HCT116 (cell line): ENCODE results near the gene RPTOR. TPM values are rescaled to one million over a fixed set of nuclear protein-coding genes. Genes with fewer than 3 reads are reported as not detected.

ENCODE experiments used
- ATAC-seq: fragments of 200-7000 bp; cut with Tn5 transposase; 2 replicates; pipeline ENCODE4 v1.9.1; 2020; ENCODE audit warnings: mild to moderate bottlenecking, moderate library complexity
- BruUV-seq: library from RNA; stranded (reverse); fragments of 400-500 nt; replicated peaks from 2 replicates; lab custom pipeline; 2021; lab: Mats Ljungman, UMichigan
- CTCF ChIA-PET: fragments of 300-600 bp; sonication (Branson Sonifier 250); formaldehyde crosslinking; loops from one replicate; lab custom pipeline; 2021; ENCODE audit warnings: antibody characterized with exemption; lab: Charles Lee
- POLR2A ChIA-PET: fragments of 300-600, 350-600 bp; sonication (Branson Sonifier 250); formaldehyde crosslinking; loops from one replicate; lab custom pipeline; 2021; ENCODE audit warnings: antibody characterized with exemption; lab: Charles Lee
- RAD21 ChIA-PET, 2 experiments: fragments of 300-600 bp; sonication (Branson Sonifier 250); formaldehyde crosslinking; loops; one replicate each; lab custom pipeline; 2023; ENCODE audit warnings: low total read pairs in 2 of 2; ENCODE audit not compliant: uncharacterized antibody in 2 of 2, unreplicated experiment in 2 of 2, low non-redundant PET in 1 of 2; lab: Charles Lee
- DNase-seq: peaks from one replicate; pipeline ENCODE4 v3.0.0-alpha.2; 2010; ENCODE audit warnings: low read depth, low spot score
- H2AFZ ChIP-seq: fragments of 200-600 bp; shearing (Covaris generic), sonication (generic); 2 replicates; pipeline ENCODE4 v1.6.1; 2017; ENCODE audit warnings: low read depth, mixed run types, mixed read lengths, antibody characterized with exemption, low read length; ENCODE audit not compliant: poor library complexity, severe bottlenecking
- H3K27ac ChIP-seq: 2 replicates; pipeline ENCODE4 v1.5.1; 2012; ENCODE audit warnings: low read depth, low read length
- H3K27me3 ChIP-seq: fragments of 200-600 bp; sonication (generic); 2 replicates; pipeline ENCODE4 v1.6.1; 2016; ENCODE audit warnings: mixed run types, low read length, mixed read lengths; ENCODE audit not compliant: insufficient read depth
- H3K36me3 ChIP-seq, 2 experiments: fragments of 200-500 bp in 1 of 2; fragments of 200-600 bp in 1 of 2; sonication (Bioruptor generic) in 1 of 2; sonication (generic) in 1 of 2; 2 replicates each; pipeline versions ENCODE4 v1.5.1 to v1.6.1; 2014 to 2016; ENCODE audit warnings: low read length in 2 of 2, inconsistent platforms in 1 of 2, mixed read lengths in 1 of 2, mixed run types in 1 of 2; ENCODE audit not compliant: insufficient read depth in 2 of 2, control insufficient read depth in 1 of 2
- H3K4me1 ChIP-seq, 2 experiments: fragments of 200-600 bp in 1 of 2; sonication (generic) in 1 of 2; 2 replicates each; pipeline versions ENCODE4 v1.5.1 to v1.6.1; 2012 to 2017; ENCODE audit warnings: low read length in 2 of 2, inconsistent platforms in 1 of 2, mild to moderate bottlenecking in 1 of 2, mixed read lengths in 1 of 2, mixed run types in 1 of 2, moderate library complexity in 1 of 2; ENCODE audit not compliant: insufficient read depth in 2 of 2, control insufficient read depth in 1 of 2
- H3K4me2 ChIP-seq: fragments of 200-600 bp; sonication (generic); 2 replicates; pipeline ENCODE4 v1.6.1; 2017; ENCODE audit warnings: mixed run types, low read length, mixed read lengths
- H3K4me3 ChIP-seq, 2 experiments: fragments of 200-600 bp in 1 of 2; sonication (generic) in 1 of 2; replicated peaks in 1 of 2; 2 replicates each; pipeline ENCODE4 v1.5.1; 2011 to 2016; ENCODE audit warnings: low read length in 2 of 2, control low read depth in 1 of 2, low read depth in 1 of 2, mild to moderate bottlenecking in 1 of 2, mixed read lengths in 1 of 2, mixed run types in 1 of 2
- H3K79me2 ChIP-seq: fragments of 200-600 bp; sonication (generic); 2 replicates; pipeline ENCODE4 v1.6.1; 2017; ENCODE audit warnings: mild to moderate bottlenecking, mixed run types, low read length, moderate library complexity, mixed read lengths; ENCODE audit not compliant: insufficient read depth
- H3K9ac ChIP-seq: fragments of 200-600 bp; sonication (generic); 2 replicates; pipeline ENCODE4 v1.6.1; 2016; ENCODE audit warnings: low read length, mixed read lengths
- H3K9me2 ChIP-seq: fragments of 200-600 bp; sonication (generic), shearing (Covaris generic); 2 replicates; pipeline ENCODE4 v1.6.1; 2017; ENCODE audit warnings: mixed run types, mild to moderate bottlenecking, moderate library complexity; ENCODE audit not compliant: insufficient read depth
- H3K9me3 ChIP-seq, 2 experiments: fragments of 200-500 bp in 1 of 2; fragments of 200-600 bp in 1 of 2; sonication (Bioruptor generic) in 1 of 2; sonication (generic) in 1 of 2; 2 replicates each; pipeline ENCODE4 v1.6.1; 2014 to 2017; ENCODE audit warnings: low read length in 2 of 2, mixed read lengths in 2 of 2, inconsistent platforms in 1 of 2, low read depth in 1 of 2, mild to moderate bottlenecking in 1 of 2, mixed run types in 1 of 2, moderate library complexity in 1 of 2; ENCODE audit not compliant: control insufficient read depth in 1 of 2, insufficient read depth in 1 of 2
- H4K20me1 ChIP-seq: fragments of 200-600 bp; sonication (generic), shearing (Covaris generic); 2 replicates; pipeline ENCODE4 v1.6.1; 2017; ENCODE audit warnings: mixed run types, mild to moderate bottlenecking, moderate library complexity; ENCODE audit not compliant: insufficient read depth
- ELF1 ChIP-seq: IDR thresholded peaks from 2 replicates; pipeline ENCODE4 v1.6.1; 2012; ENCODE audit warnings: low read depth, borderline replicate concordance
- EZH2 ChIP-seq: fragments of 200-600 bp; sonication (generic); IDR thresholded peaks from 2 replicates; pipeline ENCODE4 v1.6.1; 2017; ENCODE audit warnings: antibody characterized with exemption, mixed run types
- FOSL1 ChIP-seq: IDR thresholded peaks from 2 replicates; pipeline ENCODE4 v1.6.1; 2012; ENCODE audit warnings: low read depth
- POLR2AphosphoS5 ChIP-seq: IDR thresholded peaks from 2 replicates; pipeline ENCODE4 v1.6.1; 2011; ENCODE audit warnings: mild to moderate bottlenecking, low read depth, low read length, moderate library complexity
- ZFX ChIP-seq: fragments of 450-650 bp; IDR thresholded peaks from 2 replicates; pipeline ENCODE4 v1.6.1; 2017
- ZNF274 ChIP-seq: fragments of 200-500 bp; sonication (Bioruptor generic); IDR thresholded peaks from 2 replicates; pipeline ENCODE4 v1.6.1; 2014; ENCODE audit warnings: mild to moderate bottlenecking, low read depth, low read length, inconsistent platforms
- intact Hi-C: fragments of 100-400 bp; cut with micrococcal nuclease; formaldehyde crosslinking; loops from 2 replicates; pipeline ENCODE4 v1.10.0; 2022
- total RNA-seq: library from RNA; stranded (reverse); gene quantifications from one replicate; pipeline ENCODE4 v1.2.1, GENCODE V29; 2021; ENCODE audit not compliant: unreplicated experiment
- TF ChIP-seq, protein P1 (sequence below), 3 experiments: fragments of 200-600 bp in 1 of 3; sonication (generic) in 1 of 3; IDR thresholded peaks in 2 of 3; conservative IDR thresholded peaks in 1 of 3; 2 replicates each; pipeline ENCODE4 v1.5.1; 2012 to 2017; ENCODE audit warnings: low read depth in 2 of 3, low read length in 2 of 3, antibody characterized with exemption in 1 of 3, borderline replicate concordance in 1 of 3, control low read depth in 1 of 3, mild to moderate bottlenecking in 1 of 3, mixed read lengths in 1 of 3, mixed run types in 1 of 3, moderate library complexity in 1 of 3; ENCODE audit not compliant: insufficient read depth in 1 of 3
- TF ChIP-seq, protein P2 (sequence below): IDR thresholded peaks from 2 replicates; pipeline ENCODE4 v1.6.1; 2012

Gene RPTOR
- total RNA-seq, 1 experiment from 2014 or later, result 69.5 TPM

DNA sequence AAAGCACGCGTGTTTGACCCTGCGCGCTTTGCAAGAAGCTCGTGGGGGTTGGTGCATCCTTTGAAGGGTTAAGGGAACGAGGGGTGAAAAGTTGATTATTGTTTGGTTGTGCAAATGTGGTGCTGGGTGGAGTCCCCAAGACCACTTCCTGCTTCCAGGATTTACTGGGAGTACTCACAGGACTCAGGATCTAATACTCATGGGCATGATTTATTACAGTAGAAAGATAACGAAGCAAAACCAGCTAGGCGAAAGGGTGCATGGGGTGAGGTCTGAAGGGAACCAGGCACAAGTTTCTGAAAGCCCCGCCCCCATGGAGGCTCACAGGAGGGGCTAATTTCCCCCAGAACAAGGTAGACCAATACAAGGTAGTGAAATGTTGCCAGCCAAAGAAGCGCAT lies 58.8 kb downstream of the RPTOR start:
- Histone ChIP-seq H3K36me3 (no peaks in the 10 kb centered on the region), H4K20me1 (peaks cover 14% of the 10 kb centered on the region; the same call in 1 of the 2 replicates), H3K9me3 (no peaks in the 10 kb centered on the region), H3K9ac (no peak overlapping the region), H3K9me2 (no peaks in the 10 kb centered on the region), H3K4me2 (no peak overlapping the region), H3K27ac (no peak overlapping the region), H3K79me2 (peaks cover 65% of the 10 kb centered on the region), H3K4me3 (no peak overlapping the region), H2AFZ (no peak overlapping the region), H3K27me3 (no peaks in the 10 kb centered on the region), H3K4me1 (peaks cover 17 to 30% of the 10 kb centered on the region in 2 experiments)
- ChIA-PET CTCF (no interaction called here), RAD21 (no interaction called here), POLR2A (no interaction called here)
- no TSS peak for BruUV-seq
- TF ChIP-seq FOSL1, result no peak
- no peak for TF ChIP-seq POLR2AphosphoS5
- no peak for TF ChIP-seq ELF1
- no peak for TF ChIP-seq ZNF274
- no peak for TF ChIP-seq EZH2
- TF ChIP-seq, protein P1, sequence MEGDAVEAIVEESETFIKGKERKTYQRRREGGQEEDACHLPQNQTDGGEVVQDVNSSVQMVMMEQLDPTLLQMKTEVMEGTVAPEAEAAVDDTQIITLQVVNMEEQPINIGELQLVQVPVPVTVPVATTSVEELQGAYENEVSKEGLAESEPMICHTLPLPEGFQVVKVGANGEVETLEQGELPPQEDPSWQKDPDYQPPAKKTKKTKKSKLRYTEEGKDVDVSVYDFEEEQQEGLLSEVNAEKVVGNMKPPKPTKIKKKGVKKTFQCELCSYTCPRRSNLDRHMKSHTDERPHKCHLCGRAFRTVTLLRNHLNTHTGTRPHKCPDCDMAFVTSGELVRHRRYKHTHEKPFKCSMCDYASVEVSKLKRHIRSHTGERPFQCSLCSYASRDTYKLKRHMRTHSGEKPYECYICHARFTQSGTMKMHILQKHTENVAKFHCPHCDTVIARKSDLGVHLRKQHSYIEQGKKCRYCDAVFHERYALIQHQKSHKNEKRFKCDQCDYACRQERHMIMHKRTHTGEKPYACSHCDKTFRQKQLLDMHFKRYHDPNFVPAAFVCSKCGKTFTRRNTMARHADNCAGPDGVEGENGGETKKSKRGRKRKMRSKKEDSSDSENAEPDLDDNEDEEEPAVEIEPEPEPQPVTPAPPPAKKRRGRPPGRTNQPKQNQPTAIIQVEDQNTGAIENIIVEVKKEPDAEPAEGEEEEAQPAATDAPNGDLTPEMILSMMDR (IDR thresholded peaks at IDR 0.05 in 2 of 3, conservative IDR thresholded peaks at IDR 0.05 in 1 of 3; ENCODE audit: borderline replicate concordance in 1 of 3, insufficient read depth in 1 of 3, low read depth in 2 of 3, low read length in 2 of 3), result no peak
- TF ChIP-seq, protein P2, sequence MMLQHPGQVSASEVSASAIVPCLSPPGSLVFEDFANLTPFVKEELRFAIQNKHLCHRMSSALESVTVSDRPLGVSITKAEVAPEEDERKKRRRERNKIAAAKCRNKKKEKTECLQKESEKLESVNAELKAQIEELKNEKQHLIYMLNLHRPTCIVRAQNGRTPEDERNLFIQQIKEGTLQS, result no peak
- TF ChIP-seq ZFX, result no peak
- intact Hi-C loops, result no loop called here
- no peak for DNase-seq
- ATAC-seq, result no peak
